GM12892 (cell line): ENCODE measurements around the gene ELP4.

Experiments
- POLR2A ChIP-seq: IDR thresholded peaks from 2 replicates; pipeline ENCODE4 v1.6.1; 2011; ENCODE audit warnings: low read depth, low read length, control low read depth
- POLR2AphosphoS5 ChIP-seq: IDR thresholded peaks from 2 replicates; pipeline ENCODE4 v1.6.1; 2011; ENCODE audit warnings: low read depth, low read length, control low read depth
- TAF1 ChIP-seq: IDR thresholded peaks from 2 replicates; pipeline ENCODE4 v1.6.1; 2011; ENCODE audit warnings: low read depth, mild to moderate bottlenecking, control low read depth, low read length, borderline replicate concordance

- TF ChIP-seq POLR2A (no peak), POLR2AphosphoS5 (no peak), TAF1 (no peak)
Observed at GRCh38 chr11:31529189-31529588, 19.6 kb downstream of the ELP4 start.
